NCI-H524 treated with DMSO at 0.1 percent for 48 hours (cell line): ENCODE results near the gene LPP.

ENCODE experiments used
- DNase-seq: peaks from one replicate; lab custom pipeline; 2025; lab: John Stamatoyannopoulos, UW

Gene LPP

GRCh38 chr3:188137051-188137450, 16.9 kb upstream of the LPP start:
- no peak for DNase-seq

GRCh38 chr3:188139466-188139865, 14.5 kb upstream of the LPP start:
- DNase-seq = no peak

- DNase-seq = no peak
Measured at GRCh38 chr3:188146219-188146618, 7.7 kb upstream of the LPP start.

GRCh38 chr3:188147782-188148181, 6.2 kb upstream of the LPP start:
- no peak for DNase-seq

GRCh38 chr3:188148318-188148717, 5.6 kb upstream of the LPP start:
- no peak for DNase-seq

GRCh38 chr3:188149587-188149986, 4.4 kb upstream of the LPP start:
- no peak for DNase-seq

GRCh38 chr3:188150982-188151381, 3.0 kb upstream of the LPP start:
- no peak for DNase-seq

- DNase-seq = no peak
Measured at GRCh38 chr3:188151438-188151837, 2.5 kb upstream of the LPP start.

GRCh38 chr3:188152660-188153436, 1.1 kb upstream of the LPP start:
- DNase-seq = no peak

GRCh38 chr3:188153437-188154013, 432 bp upstream of the LPP start:
- peak; percentile 20 for DNase-seq

- DNase-seq = no peak
Measured at GRCh38 chr3:188154809-188155574, 1.0 kb downstream of the LPP start.

- no peak for DNase-seq
Measured at GRCh38 chr3:188156056-188156455, 2.1 kb downstream of the LPP start.

- no peak for DNase-seq
Measured at GRCh38 chr3:188157407-188157806, 3.5 kb downstream of the LPP start.

- DNase-seq = no peak
Measured at GRCh38 chr3:188157971-188158370, 4.0 kb downstream of the LPP start.

GRCh38 chr3:188158731-188159310, 4.9 kb downstream of the LPP start:
- no peak for DNase-seq

GRCh38 chr3:188160751-188161150, 6.8 kb downstream of the LPP start:
- no peak for DNase-seq

- DNase-seq = no peak
Measured at GRCh38 chr3:188164248-188164687, 10.3 kb downstream of the LPP start.

GRCh38 chr3:188165596-188165995, 11.6 kb downstream of the LPP start:
- DNase-seq = no peak

- DNase-seq = no peak
Measured at GRCh38 chr3:188166441-188166840, 12.5 kb downstream of the LPP start.

- no peak for DNase-seq
Measured at GRCh38 chr3:188168186-188168585, 14.2 kb downstream of the LPP start.

- no peak for DNase-seq
Measured at GRCh38 chr3:188168648-188169047, 14.7 kb downstream of the LPP start.

GRCh38 chr3:188169830-188170455, 16.0 kb downstream of the LPP start:
- no peak for DNase-seq
